GM21619 (cell line): ENCODE data around the gene FREM2.

Experiments
- ATAC-seq: cut with Tn5 transposase; IDR thresholded peaks from one replicate; pipeline ENCODE4 v1.9.1; 2021; ENCODE audit not compliant: unreplicated experiment

FREM2 gene

DNA sequence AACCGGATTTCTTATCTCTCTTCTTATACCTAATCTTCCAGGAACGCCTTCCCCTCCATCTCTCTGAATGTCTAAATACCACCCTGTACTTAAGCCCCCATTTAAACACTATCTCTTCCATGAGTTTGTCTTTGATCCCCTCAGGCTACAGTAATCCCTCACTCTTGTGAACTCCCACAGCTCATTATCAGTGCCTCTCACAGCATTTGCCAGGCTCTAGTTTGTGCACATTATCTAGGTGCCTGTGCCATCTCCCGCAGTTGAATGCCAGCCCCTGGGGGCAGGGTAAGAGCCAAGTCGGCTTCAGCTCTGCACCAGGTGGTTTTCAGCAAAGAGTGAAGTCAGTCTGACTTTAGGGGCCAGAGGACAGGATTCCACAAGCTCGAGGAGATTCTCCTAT, 71.4 kb downstream of the FREM2 start:
- no peak for ATAC-seq

DNA sequence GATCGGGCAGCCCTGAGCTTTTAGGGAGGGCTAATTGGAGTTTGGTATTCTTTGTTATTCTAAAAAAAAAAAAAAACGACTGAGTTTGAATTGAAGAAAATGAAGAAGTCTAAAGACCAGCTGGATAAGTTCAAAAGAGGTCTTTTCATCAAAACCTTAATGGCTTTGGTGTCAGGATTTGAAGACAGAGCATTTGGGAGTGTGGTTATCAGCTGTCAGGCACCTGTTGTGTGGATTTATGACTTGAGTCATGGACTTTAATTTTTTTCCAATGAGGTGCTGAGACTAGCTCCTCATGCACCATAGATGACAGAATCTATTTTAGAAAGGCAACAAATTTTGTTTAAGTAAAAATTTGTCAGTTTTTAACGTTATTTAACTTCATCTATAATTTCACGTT, 72.5 kb downstream of the FREM2 start:
- no peak for ATAC-seq

DNA sequence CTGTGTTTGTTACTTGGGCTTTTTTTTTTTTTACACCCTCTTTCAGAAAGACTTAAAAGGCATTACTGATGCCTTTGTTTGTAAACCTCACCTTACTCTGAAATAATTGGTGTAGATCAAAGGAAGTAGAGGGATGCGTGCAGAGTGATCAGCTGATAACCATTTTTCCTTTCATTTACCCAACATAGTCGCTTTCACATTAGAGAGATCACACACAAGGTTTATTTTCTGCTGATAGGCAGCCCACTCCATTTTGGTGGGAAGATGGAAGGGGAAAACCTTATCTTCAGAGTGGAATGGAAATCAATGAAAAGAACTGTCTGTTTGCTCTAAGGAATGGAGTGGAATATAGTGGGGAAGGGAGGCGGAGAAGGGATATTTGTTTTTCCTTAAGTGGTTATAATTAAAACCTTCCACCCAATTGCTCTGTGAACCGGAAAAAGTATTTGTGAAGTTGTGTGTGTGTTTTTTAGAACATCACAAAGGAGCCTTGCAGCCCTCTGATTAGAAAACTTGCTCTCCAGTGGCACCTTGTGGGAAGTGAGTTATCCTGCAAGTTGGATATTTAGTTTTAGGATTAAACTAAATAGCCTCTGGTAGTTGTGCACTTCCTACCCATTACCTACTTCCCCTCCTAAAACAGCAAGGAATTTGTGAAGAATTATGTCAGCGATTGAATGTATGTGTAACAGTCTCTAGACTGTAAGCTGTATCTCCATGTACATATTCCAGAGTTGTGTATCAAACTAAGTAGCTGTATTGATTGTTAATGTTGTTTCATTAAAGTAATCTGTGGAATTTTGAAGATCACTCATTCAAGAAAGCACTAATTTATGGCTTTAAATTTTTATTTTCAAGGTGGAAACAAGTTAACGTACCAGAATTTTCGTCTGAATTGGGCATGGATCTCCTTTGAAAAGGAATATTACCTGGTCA, 76.8 kb downstream of the FREM2 start:
- ATAC-seq, result no peak

DNA sequence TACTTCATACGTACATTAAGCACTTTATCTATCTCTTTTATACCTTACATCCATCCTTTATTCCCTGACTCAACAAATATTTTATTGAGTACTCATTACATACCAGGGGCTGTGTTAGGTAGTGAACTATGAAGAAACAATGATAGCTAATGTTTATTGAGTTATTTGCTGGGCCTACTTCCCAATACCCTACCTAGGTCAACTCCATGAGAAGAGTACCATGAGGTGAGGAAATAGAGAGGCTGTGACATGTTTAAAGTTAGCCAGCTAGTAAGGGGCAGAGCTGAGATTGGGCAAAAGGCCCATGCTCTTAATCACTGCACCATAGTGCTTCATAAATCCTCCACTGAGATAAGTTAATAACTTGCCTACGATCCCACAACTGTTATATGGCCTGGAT, 79.9 kb downstream of the FREM2 start:
- ATAC-seq, result no peak

DNA sequence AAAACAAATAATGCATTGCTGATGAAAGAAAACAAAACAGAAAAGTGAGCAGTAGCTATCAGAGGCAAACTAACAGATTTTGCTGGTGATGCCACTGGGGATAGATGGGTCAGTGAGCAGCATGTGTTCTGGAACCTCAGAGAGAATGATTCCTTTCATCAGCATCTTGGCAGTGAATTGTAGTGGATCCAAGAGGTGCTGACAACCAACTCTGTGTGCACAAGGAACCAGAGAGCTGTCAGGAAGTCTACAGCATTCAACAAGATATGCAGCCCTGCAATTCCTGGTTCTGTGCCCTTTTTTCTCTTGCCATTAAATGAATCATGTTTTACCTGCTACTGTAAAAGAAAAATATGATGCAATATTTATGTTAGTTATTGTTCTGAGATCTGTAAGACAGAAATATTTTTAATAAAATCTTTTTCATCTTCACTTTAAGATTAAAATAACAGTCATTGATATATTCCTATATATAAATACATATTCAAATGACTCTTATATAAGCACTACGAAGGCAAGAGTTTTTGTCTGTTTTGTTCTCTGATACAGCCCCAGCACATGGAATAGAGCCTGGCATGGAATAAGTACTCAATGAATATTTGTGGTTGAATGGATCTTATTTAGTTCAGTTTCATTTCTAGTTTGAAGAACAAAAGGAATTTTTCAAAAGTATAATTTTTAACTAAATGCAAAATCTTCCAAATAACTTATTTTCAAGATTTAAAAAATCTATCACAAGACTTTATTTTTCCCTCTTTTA, 80.8 kb downstream of the FREM2 start:
- no peak for ATAC-seq

DNA sequence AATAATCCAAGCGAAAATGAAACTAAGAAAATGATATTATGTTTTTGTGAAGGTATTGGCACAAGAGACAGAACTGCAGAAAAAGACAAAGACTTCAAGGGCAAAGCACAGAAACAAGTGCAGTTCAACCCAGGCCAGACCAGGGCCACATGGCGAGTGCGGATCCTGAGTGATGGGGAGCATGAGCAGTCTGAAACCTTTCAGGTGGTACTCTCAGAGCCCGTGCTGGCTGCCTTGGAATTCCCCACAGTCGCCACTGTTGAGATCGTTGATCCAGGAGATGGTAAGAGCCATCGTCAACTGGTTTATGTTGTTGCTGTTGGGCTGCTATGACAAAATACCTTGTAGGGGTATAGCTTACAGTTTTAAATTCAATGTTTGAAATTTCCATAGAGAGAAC, 82.6 kb downstream of the FREM2 start:
- ATAC-seq, result no peak

DNA sequence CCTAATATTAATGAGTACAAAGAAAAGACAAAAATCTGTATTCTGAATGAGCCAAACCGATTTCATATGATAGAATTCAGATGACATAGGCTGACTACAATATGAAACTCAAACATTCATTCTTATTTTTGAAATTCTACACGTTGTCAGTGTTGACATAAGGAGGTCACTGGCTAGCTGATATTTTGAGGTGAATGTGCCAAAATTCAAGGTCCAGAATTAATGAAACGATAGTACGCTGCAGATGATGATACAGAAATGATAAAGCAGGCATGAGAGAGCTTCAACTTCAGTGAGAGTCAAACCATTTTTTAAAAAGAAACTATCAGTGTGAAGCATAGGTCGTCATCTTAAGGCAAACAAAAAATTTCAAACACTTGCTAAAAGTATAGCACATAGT, 88.2 kb downstream of the FREM2 start:
- ATAC-seq, result no peak

DNA sequence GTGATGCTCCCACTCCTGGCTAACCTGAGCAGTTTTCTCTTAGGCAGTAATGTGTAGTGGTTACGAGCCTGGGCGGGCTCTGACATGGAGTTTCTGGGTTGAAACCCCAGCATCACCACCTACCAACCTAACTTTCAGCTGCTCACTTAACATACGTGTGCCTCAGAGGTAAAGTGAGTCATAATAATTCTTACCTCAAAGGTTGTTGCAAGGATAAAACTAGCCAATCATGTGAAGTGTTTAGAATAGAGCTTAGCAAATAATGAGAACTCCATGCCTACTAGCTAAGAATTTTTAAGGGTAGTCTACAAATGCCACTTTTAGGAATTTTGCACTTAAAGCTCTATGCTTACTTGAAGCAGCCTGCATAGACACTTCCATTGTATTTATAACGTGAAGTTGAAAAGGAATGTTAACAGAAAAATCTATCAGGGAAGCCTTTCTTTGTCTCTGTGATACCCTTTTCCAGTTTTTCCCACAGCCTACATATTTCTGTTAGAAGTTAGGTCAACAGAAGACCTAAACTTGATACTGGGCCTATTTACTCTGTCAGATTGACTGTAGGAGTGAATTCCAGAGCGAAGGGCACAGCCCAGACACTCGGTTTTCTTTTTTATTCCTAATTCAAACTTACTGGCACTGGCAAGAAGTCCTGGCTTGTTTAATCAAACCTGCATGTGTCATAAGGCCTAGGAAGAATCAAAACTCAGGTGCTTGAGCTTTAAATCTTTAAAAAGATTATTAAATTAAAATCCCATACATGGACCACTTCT, 90.7 kb downstream of the FREM2 start:
- ATAC-seq, result no peak

DNA sequence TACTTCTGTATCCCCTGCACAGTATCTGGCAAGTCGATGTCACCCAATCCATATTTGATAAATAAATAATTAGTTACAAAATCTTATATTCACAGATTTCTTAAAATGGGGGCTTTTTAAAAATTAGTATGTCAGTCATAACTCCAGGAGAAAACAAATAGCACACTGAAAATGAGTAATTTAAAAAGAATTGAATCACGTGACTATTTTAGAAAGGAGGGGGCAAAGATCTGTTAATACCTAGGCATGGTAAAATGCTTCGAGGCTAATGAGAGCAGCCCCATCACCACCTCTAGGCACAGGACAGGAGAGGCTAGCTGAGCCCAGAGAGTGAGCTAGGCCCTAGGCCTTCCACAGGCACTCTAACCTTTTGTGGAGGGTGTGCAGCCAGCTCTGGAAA, 94.7 kb downstream of the FREM2 start:
- ATAC-seq, result no peak

DNA sequence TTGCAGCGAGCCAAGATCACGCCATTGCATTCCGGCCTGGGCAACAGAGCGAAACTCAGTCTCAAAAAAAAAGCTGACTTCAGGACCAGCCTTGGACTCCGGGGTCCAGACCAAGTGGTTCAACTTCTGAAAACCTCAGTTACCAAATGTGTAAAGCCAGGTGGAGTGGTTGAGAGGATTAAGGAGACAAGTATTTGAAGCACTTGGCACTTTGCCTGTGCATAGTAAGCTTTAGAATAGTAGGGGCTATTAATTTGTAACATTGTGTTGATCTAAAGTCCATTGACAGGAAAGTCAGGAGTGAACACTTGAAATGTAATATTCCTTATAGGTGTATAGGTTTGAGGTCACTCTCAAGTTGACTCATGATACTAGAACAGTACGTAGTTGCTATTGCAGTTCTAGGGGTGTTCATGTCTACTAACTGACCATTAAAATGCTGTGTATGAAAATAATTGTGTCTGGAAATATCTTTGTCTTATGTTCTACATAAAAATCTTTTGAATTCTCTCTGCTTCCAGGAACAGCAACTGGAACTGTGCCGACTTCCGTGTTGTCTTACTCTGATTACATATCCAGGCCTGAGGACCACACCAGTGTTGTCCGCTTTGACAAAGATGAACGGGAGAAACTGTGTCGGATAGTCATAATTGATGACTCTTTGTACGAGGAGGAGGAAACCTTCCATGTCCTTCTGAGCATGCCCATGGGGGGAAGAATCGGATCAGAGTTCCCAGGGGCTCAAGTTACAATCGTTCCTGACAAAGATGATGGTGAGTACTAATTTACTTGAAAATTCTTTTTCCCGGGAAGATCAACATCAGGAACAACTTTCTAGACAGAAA, 97.4 kb downstream of the FREM2 start:
- no peak for ATAC-seq

DNA sequence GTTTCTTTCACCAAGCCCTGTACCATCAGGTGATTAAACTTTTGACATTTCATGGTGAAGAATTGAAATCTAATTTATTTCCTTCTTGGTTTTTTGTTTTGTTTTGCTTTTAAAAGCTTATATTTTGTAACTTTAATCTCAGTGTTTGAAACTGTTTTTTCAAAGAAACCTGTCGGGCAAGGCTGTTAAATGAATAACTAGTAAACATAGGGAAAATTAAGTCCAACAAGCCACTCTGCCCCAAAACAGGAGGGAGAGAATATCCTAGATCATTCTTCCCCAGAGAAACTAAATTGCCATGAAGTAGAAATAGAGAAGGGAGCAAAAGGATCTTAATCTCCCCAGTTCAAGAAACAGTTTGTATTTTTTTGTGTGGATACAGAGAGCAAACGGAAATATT, 98.2 kb downstream of the FREM2 start:
- no peak for ATAC-seq

DNA sequence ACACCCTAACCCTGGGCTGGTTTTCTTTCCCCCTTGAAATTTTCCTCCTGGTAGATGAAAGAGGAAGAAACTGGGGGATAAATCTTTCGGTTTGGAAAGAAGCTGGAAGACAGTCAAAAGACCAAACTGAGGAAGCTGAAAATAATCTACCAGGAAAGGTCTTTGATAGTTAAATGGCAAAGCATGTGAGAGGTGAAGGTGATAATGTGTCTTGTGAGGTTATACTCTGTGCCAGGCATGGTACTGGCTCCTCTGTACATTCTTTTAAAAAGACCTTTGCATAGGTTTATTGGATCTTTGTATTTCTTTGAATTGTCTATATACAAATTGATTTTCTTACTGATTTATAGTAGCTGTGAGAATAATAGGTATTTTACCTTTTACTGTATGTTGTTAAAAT, 98.6 kb downstream of the FREM2 start:
- no peak for ATAC-seq

DNA sequence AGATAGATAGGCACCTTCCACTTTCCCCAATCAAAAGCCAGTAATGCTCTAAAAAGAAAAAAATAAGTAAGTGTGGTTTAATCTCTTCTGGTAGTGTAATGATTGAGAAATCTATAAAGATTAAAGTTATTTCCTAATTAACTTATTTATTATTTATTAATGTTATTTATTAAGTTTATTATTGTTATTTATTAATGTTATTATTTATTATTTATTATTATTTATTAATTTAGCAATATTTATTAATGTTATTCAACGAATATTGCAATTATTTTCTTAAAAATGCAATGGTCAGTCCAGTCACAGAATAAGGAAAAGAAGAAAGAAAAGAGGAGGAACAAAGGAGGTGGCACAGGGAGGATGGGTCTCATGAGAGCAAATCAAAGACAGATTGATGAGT, 100.7 kb downstream of the FREM2 start:
- no peak for ATAC-seq

DNA sequence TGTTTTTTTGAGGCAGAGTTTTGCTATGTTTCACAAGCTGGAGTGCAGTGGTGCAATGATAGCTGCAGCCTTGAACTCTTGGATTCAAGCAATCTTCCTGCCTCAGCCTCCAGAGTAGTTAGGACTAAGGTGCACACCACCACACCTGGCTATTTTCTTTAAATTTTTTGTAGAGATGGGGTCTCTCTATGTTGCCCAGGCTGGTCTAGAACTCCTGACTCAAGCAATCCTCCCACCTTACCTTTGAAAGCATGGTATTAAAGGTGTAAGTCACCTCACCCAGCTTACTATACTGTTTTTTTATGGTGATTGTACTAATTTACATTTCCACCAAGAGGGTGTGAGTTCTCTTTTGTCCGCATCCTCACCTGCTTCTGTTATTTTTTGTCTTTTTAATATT, 110.0 kb downstream of the FREM2 start:
- no peak for ATAC-seq

DNA sequence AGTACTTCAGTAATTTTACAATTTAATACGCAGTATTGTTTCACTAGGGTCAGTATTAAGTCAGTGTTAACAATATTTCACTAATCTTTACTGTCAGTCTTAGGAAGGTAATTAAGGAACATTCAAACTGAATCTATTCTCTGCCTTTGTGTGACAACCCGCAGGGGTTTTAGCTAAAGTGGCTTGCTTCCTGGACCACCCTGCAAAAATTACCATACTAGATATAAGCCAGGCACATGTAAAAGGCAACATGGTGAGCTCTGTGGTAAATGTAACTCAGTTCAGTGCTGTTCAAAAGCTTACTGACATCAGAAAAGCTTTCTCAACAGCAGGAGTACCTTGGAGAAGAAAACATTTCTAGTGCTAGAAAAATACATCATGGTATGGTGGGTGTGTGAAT, 116.7 kb downstream of the FREM2 start:
- ATAC-seq, result no peak

DNA sequence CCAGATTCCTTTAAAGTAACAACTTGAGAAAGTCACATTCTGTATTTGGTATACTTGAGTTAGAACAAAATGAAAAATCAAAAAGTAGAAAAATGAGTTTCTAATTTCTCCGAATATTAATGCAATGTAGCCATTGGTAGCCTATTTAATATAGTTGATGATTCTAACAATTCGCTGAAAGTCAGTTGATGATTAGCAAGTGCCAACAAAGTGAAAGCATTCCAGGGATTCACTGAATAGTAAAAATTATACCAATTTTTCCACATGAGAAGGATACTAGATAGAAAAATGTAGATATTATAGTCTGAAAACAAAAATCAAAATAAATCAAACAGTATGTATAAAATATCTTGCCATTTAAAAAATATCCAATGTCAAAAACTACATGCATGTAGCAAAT, 117.2 kb downstream of the FREM2 start:
- ATAC-seq, result no peak

DNA sequence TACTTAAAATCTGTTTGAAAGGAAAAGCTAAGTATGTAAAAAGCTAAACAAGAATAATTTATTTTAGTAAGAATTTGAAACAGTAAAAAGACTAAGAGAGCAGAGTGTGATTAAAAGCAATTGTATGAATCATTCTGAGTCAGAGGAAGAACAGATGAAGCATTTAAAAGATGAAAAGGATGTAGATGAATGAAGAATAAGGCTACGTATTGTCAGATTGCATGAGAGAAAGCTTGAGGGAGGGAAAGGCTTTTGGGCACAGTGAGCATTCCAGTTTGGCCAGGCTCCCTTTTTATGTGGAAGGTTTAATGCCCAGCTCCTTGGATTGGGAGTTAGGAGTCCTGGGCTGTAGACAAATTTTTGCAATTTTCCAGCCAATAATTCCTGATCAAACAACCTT, 117.7 kb downstream of the FREM2 start:
- ATAC-seq, result no peak

DNA sequence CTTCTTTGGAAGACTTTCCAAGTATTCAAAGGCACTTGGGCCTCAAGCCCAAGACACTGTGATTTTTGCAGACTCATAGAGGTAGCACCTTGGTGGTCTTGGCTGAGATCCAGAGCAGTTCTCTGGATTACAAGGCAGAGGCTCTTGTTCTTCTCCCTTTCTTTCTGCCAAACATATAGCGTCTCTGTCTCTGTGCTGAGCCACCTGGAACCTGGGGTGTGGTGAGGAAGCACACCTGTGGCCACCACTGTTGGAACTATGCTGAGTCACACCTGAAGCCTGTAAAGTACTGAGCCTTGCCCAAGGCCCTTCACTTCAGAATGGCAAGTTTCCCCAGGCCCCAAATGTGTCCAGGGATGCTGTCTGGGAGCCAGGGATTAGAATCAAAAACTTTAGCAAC, 127.5 kb downstream of the FREM2 start:
- ATAC-seq, result no peak

DNA sequence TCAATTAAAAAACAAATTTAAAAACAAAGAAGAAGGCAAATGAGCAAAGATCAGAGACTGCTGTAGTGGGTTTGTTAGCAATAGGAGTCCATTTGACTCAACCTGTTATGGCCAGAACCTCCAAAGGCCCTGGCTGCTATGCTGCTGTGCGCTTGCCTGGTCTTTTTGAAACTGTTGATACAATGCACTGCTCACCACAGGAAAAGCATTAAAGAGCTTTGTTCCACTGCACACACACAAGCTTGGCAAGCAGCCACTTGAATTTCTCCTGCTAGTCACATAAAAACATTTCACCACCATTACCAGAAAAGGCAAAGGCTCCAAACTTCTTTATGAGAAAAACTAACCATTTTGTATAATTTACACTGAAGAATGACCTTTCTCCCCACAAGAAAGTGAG, 132.2 kb downstream of the FREM2 start:
- no peak for ATAC-seq

DNA sequence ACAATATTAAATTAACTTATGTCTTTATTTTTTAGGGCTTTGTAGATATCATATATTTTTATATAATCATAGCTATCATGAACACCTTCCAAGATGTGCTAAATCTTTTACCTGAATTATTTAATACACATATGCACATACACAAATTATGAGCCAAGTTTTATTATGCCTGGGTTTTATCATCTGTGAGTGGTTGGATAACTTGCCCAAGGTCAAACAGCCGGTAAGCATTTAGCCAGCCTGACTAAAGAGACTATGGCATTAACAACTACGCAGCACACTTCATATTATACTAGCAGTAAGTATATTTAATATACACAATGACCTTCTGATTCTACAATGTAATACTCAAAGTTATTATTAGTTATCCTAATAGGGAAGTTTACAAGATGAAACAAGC, 132.7 kb downstream of the FREM2 start:
- no peak for ATAC-seq
